Loucy (cell line): ENCODE data around the gene RBM28.

Experiments used
- H2AFZ ChIP-seq: fragments of 200-600 bp; sonication (generic); 2 replicates; pipeline ENCODE4 v1.6.0; 2016; ENCODE audit warnings: antibody characterized with exemption, mild to moderate bottlenecking, low read length, moderate library complexity
- H3F3A ChIP-seq: fragments of 200-600 bp; 2 replicates; pipeline ENCODE4 v1.6.0; 2016; ENCODE audit warnings: antibody characterized with exemption, low read depth, mild to moderate bottlenecking
- H3K27me3 ChIP-seq: fragments of 200-600 bp; sonication (generic); 2 replicates; pipeline ENCODE4 v1.6.1; 2014; ENCODE audit warnings: low read length, mild to moderate bottlenecking; ENCODE audit not compliant: insufficient read depth, poor library complexity, severe bottlenecking
- H3K36me3 ChIP-seq: fragments of 200-600 bp; sonication (generic); 2 replicates; pipeline ENCODE4 v1.6.1; 2016; ENCODE audit warnings: low read length; ENCODE audit not compliant: insufficient read depth
- H3K4me1 ChIP-seq: fragments of 200-600 bp; sonication (generic); 2 replicates; pipeline ENCODE4 v1.5.1; 2014; ENCODE audit warnings: low read length, mild to moderate bottlenecking; ENCODE audit not compliant: insufficient read depth, poor library complexity, severe bottlenecking
- H3K4me2 ChIP-seq: fragments of 200-600 bp; sonication (generic); 2 replicates; pipeline ENCODE4 v1.6.0; 2014; ENCODE audit warnings: antibody characterized with exemption, low read length, low read depth, mild to moderate bottlenecking; ENCODE audit not compliant: poor library complexity, severe bottlenecking
- H3K4me3 ChIP-seq: fragments of 200-600 bp; sonication (generic); 2 replicates; pipeline ENCODE4 v1.5.1; 2014; ENCODE audit warnings: low read length, mild to moderate bottlenecking, mixed read lengths; ENCODE audit not compliant: poor library complexity, severe bottlenecking
- H3K79me2 ChIP-seq: fragments of 200-600 bp; sonication (generic); 2 replicates; pipeline ENCODE4 v1.6.1; 2014; ENCODE audit warnings: low read length; ENCODE audit not compliant: insufficient read depth
- H3K9ac ChIP-seq: fragments of 200-600 bp; sonication (generic); 2 replicates; pipeline ENCODE4 v1.6.0; 2014; ENCODE audit warnings: mild to moderate bottlenecking, low read depth, low read length, moderate library complexity; ENCODE audit not compliant: poor library complexity, severe bottlenecking
- H3K9me2 ChIP-seq: fragments of 200-600 bp; sonication (generic); replicated peaks from 2 replicates; pipeline ENCODE4 v1.6.1; 2016; ENCODE audit warnings: low read depth, low read length, mixed read lengths
- H3K9me3 ChIP-seq: fragments of 200-600 bp; sonication (generic); 2 replicates; pipeline ENCODE4 v1.6.1; 2014; ENCODE audit warnings: mild to moderate bottlenecking, antibody characterized with exemption, low read length, low read depth; ENCODE audit not compliant: insufficient read depth
- H4K20me1 ChIP-seq: fragments of 200-600 bp; sonication (generic); 2 replicates; pipeline ENCODE4 v1.6.0; 2014; ENCODE audit warnings: antibody characterized with exemption, low read length, mild to moderate bottlenecking; ENCODE audit not compliant: insufficient read depth, poor library complexity, severe bottlenecking
- CTCF ChIP-seq: fragments of 200-600 bp; sonication (generic); conservative IDR thresholded peaks from 2 replicates; pipeline ENCODE4 v1.5.1; 2014; ENCODE audit warnings: mild to moderate bottlenecking, antibody characterized with exemption, low read length
- EZH2phosphoT487 ChIP-seq: fragments of 200-600 bp; IDR thresholded peaks from 2 replicates; pipeline ENCODE4 v1.6.1; 2018; ENCODE audit warnings: antibody characterized with exemption, mild to moderate bottlenecking, moderate library complexity, borderline replicate concordance

The RBM28 gene

GRCh38 chr7:128335730-128336129, 8.0 kb downstream of the RBM28 start:
- Histone ChIP-seq H3K9me2 (no peaks in the 10 kb centered on the region), H3K9ac (no peak overlapping the region), H3K27me3 (no peaks in the 10 kb centered on the region), H3K4me2 (no peak overlapping the region), H3K36me3 (peaks cover 83% of the 10 kb centered on the region), H3F3A (no peaks in the 10 kb centered on the region), H4K20me1 (peaks cover 4% of the 10 kb centered on the region), H3K4me3 (no peak overlapping the region), H3K9me3 (no peaks in the 10 kb centered on the region), H2AFZ (no peak overlapping the region), H3K4me1 (peaks cover 13% of the 10 kb centered on the region), H3K79me2 (peaks cover 15% of the 10 kb centered on the region)
- no peak for TF ChIP-seq CTCF
- TF ChIP-seq EZH2phosphoT487: no peak

GRCh38 chr7:128324368-128324680, 19.4 kb downstream of the RBM28 start:
- peaks cover 13% of the 10 kb centered on the region for H3F3A ChIP-seq
- H3K4me3 ChIP-seq: no peak overlapping the region
- H4K20me1 ChIP-seq: no peaks in the 10 kb centered on the region
- no peak overlapping the region for H3K4me2 ChIP-seq
- no peaks in the 10 kb centered on the region for H3K27me3 ChIP-seq
- H3K36me3 ChIP-seq: peaks cover 72% of the 10 kb centered on the region; the same call in 1 of the 2 replicates
- H3K4me1 ChIP-seq: peaks cover 28% of the 10 kb centered on the region
- no peak overlapping the region for H3K9ac ChIP-seq
- no peaks in the 10 kb centered on the region for H3K9me3 ChIP-seq
- no peaks in the 10 kb centered on the region for H3K9me2 ChIP-seq
- no peak for TF ChIP-seq CTCF
- H2AFZ ChIP-seq: no peak overlapping the region
- no peaks in the 10 kb centered on the region for H3K79me2 ChIP-seq

GRCh38 chr7:128323459-128324367, 20.0 kb downstream of the RBM28 start:
- no peaks in the 10 kb centered on the region for H3K79me2 ChIP-seq
- no peak overlapping the region for H3K4me2 ChIP-seq
- no peaks in the 10 kb centered on the region for H3K9me2 ChIP-seq
- no peaks in the 10 kb centered on the region for H4K20me1 ChIP-seq
- peaks cover 34% of the 10 kb centered on the region for H3K4me1 ChIP-seq
- no peak overlapping the region for H3K9ac ChIP-seq
- no peak for TF ChIP-seq EZH2phosphoT487
- H3K36me3 ChIP-seq: peaks cover 65% of the 10 kb centered on the region; the same call in 1 of the 2 replicates
- no peak overlapping the region for H2AFZ ChIP-seq
- no peaks in the 10 kb centered on the region for H3K9me3 ChIP-seq
- no peak overlapping the region for H3K4me3 ChIP-seq
- peaks cover 18% of the 10 kb centered on the region for H3F3A ChIP-seq
- no peaks in the 10 kb centered on the region for H3K27me3 ChIP-seq

GRCh38 chr7:128323040-128323439, 20.7 kb downstream of the RBM28 start:
- H3K36me3 ChIP-seq: peaks cover 59% of the 10 kb centered on the region; the same call in 1 of the 2 replicates
- H3K4me2 ChIP-seq: no peak overlapping the region
- H4K20me1 ChIP-seq: no peaks in the 10 kb centered on the region

More at GRCh38 chr7:128323040-128323439, 20.7 kb downstream of the RBM28 start:
- TF ChIP-seq CTCF (no peak), EZH2phosphoT487 (no peak)
- no peak overlapping the region for H3K9ac ChIP-seq
- peaks cover 41% of the 10 kb centered on the region for H3K4me1 ChIP-seq
- H3K4me3 ChIP-seq: no peak overlapping the region
- no peaks in the 10 kb centered on the region for H3K9me2 ChIP-seq
- peaks cover 4% of the 10 kb centered on the region for H3K79me2 ChIP-seq
- H3F3A ChIP-seq: peaks cover 18% of the 10 kb centered on the region
- H3K9me3 ChIP-seq: no peaks in the 10 kb centered on the region
- H2AFZ ChIP-seq: no peak overlapping the region
- no peaks in the 10 kb centered on the region for H3K27me3 ChIP-seq
